ENCODE data around the gene GPHN.

GRCh38 chr14:66752109-66752508 lies 244.2 kb downstream of the GPHN start:
- TF ChIP-seq RAD21 (IDR thresholded peaks at IDR 0.05; ENCODE audit: low read depth) (no peak), FOXM1 (IDR thresholded peaks at IDR 0.05; ENCODE audit: borderline replicate concordance, low read depth) (no peak), CEBPB (IDR thresholded peaks at IDR 0.05) (no peak), YY1 (IDR thresholded peaks at IDR 0.05; ENCODE audit: low read depth) (no peak), TEAD4 (IDR thresholded peaks at IDR 0.05) (no peak)

Data from Ishikawa (cell line).